ENCODE results near the gene TBC1D16.

TBC1D16 gene

DNA sequence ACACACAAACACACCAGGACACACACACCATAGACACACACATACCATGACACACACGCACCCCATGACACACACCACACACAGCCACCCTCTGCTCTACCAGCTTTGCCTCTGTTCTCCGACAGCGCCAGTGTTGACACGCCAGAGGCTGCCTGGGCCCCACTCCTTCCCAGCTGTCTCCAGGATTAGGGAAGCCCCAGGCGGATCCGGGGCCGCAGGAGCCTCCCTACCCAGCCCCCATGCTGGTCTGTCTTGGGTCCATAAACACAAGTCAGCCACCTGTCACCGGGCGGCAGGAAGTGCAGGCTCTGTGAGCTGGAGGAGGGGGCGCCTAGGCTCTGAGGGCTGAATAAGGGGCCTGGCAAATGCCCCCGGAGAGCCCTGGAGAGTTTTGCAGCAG lies 10.5 kb downstream of the TBC1D16 start:
- no peak for DNase-seq (ENCODE audit: low read depth in 2 of 2)

DNA sequence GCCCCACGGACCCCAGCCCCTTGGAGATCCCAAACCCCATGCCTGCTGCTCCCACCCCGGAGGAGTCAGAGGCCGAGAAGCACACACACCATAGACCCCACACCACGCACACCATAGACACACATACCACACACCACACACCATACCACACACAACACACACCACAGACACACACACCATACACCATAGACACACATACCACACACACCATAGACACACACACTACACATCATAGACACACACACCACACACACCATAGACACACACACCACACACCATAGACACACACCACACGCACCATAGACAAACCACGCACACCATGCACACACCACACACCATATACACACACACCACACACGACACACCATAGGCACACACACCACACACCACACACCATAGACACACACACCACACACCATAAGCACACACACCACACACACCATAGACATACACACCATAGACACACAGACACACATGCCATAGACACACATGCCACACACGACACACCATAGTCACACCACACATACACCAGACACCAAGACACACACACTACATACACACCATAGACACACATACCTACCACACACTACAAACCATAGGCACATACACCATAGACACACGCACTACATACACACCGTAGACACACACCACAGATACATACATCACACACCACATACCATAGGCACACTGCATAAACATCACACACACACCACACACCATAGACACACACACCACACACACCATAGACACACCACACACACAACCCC lies 11.3 kb downstream of the TBC1D16 start:
- DNase-seq (ENCODE audit: low read depth in 2 of 2) = no peak

DNA sequence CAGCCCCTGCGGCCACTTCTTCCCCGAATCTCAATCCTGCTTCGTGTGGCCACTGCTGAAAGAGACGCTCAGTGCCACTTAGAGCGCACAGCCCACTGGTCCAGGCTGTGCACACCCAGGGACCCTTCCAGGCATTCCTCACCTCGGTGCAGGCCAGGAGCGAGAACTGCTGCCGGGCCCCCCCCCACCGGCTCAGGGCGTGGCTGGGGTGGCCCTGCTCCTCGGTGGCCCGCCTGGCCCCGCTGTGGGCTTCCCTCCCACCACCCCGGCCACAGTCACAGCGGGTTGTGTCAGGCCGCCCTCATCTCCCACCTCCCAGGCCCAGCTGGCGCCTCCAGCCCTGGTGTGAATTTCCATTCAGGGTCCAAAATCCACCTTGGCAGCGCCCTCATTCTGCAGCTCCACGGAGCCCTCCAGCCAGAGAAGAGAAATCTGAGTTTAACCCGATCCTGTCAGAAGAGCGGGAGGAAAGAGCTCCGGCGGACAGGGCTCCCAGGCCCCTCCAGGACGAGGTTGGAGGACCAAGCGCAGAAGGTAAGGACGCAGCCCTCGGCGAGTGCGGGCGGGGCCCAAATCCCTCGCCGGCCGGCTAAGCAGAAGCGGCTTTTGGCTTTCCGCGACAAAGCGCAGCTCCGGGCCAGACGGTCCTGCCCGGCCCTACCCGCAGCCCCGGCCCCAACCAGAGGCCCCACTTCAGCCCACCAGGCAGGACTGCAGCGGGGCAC lies 12.0 kb downstream of the TBC1D16 start:
- DNase-seq (ENCODE audit: low read depth in 2 of 2) = no peak

DNA sequence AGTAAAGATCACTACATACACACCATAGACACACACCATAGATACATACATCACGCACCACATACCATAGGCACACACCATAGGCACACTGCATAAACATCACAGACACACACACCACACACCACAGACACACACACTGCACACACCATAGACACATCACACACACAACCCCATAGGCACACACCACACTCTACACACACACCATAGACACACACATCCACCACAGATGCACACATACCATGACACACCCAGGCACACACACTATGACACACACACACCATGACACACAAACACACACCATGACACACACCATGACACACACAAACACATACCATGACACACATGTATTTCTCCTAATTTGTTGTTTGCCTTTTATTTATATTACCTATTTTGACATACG lies 14.1 kb downstream of the TBC1D16 start:
- DNase-seq (ENCODE audit: low read depth in 2 of 2) = no peak

DNA sequence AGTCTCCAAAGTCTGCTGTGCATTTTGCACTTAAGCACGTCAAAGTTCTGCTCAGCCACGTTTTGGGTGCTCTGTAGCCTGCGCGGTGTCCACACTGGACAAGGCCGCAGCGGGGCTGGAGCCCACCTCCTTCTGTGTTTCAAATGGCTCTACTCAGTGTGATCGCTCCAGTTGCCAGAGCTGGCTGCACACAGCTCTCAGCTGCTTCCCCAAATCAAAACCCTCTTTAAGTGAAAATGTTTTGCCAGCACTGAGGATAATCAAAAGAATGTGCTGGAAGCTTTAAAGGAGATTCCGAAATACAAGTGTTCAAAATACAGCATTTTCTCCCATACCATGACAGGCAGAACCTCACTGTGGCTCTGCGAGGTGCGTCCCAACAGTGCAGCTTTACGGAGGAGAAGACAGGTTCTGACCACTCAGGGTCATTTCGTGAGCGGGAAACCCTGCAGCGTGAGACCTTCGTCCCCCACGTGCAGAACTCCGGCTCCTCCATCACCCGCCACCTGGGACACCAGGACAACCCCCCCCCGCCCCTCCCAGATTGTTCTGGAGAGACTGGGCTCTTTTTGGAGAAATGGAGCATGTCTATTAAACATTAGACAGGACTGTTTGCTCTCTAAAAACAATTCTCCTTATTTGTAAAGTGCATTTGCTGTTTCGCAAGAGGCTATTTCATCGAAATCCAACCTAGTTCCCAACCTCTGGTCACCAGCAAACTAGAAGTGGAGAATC lies 16.6 kb downstream of the TBC1D16 start:
- DNase-seq (ENCODE audit: low read depth in 2 of 2) = no peak

DNA sequence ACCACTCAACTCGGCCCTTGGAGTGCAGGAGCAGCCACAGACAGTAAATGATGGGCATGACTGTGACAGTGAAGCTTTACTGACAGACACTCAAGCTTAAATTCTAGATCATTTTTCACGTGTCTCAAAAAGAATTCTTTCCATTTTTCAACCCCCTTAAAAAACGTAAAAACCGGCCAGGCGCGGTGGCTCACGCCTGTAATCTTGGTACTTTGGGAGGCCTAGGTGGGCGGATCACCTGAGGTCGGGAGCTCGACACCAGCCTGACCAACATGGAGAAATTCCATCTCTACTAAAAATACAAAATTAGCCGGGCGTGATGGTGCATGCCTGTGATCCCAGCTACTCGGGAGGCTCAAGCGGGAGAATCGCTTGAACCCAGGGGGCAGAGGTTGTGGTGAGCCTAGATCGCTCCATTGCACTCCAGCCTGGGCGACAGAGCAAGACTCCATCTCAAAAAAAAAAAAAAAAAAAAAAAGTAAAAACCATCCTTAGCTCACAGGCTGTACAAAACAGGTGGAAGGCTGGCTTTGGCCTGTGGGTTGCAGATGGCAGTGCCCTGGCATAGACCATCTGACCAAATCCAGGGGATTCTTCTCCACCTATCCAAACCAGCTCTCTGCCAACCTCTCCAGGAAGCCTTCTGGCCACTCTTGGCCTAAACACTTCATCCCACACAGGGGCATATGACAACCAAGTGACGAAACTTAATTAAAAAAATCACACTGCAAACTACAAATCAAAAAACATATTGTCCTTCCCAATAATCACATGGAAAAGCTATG lies 18.3 kb downstream of the TBC1D16 start:
- no peak for DNase-seq (ENCODE audit: low read depth in 2 of 2)

DNA sequence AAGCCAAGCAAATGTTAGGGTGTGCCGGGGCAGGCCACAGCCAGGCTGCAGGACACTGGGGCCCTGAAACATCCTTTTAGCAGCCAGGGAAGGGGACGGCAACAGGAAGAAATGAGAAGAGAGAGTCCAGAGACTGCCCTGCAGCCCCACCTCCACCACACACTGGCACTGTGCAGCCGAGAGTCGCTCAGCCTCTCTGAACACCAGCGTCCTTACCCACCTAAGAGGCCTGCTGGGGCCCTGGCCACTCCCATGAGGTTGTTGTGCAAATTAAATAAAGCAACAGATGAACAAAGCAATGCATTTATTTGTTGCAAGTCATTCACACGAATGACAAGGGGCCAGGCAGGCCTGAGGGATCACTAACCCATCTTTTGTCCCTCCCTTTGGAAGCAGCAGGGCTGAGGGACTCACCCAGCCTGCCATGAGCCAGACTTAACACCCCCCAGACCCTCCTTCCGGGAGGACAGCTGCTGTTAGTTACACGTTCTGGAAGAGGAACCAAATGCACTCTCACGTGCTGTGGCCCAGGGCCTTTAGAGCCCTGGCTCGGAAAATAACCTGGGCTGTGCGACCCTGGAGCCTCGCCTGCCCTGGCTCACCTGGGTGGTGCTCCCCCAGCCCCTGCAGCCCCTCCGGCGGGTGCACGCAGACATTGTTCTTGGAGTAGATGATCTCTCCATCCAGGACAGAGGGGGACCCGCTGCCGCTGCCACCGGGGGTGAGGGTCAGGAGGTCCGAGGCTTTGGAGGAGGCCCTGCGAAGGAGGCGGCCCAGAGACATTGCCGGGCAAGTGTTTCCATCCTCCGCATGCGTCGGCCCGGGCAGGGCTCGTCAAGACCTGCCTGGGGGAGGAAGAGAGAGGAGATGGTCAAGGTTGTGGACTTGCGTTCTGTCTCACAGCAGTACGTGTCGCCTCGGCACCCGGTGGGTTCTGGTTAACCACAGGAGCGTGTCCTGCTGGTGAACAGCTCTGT lies 22.6 kb downstream of the TBC1D16 start:
- DNase-seq (ENCODE audit: low read depth in 2 of 2) = no peak

DNA sequence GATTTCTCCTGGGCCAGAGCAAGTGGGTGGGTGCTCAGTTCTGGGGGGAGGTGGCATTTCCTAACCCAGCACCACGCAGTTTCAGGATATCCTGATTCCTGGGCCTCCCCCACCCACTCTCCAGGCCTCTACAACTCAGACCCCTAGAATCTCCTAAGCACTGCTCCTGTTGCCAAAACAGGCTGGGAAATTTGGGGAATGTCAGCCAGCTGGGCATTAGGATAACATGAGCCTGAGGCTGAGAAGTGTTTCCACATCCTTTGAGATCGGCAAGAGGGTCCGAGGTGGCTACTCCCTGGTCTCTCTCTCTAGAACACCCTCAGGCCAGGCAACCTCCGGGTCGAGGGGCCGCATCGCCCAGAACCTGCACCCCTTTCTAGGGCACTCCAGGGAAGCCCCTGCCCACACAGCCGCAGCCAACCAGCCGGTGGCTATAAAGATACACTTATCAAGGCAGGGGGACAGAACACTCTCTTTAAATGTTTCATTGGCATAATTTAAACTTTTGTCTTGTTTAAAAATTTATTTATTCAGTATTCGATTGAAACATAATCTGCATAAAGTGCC lies 23.6 kb downstream of the TBC1D16 start:
- no peak for DNase-seq (ENCODE audit: low read depth in 2 of 2)

DNA sequence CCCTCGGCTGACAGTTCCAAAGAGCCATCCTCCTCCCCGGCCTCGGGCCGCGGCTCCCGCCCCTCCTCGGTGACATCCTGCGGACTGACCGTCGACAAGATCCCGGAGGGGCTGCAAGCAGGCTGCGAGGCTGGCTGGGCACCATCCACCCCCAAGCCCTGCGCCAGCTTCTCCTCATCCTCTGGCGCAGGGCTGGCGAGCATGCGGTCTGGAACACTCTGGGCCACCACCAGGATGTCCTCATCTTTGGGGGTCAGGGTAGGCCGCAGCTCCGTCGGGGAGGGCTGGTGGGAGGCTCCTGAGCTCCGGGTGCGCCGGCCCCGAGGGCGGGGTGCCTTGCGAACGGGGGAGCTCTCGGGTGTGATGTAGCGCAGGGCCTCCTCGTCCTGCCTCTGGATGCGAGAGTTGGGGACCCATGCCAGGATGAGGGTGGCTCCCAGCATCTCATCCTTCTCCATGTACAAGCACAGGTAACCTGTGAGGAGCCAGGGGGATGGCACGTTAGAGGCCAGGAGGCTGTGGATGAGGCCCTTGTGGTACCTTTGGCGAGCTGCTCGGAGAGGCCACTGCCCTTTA lies 25.3 kb downstream of the TBC1D16 start:
- DNase-seq (ENCODE audit: low read depth in 2 of 2) = no peak

DNA sequence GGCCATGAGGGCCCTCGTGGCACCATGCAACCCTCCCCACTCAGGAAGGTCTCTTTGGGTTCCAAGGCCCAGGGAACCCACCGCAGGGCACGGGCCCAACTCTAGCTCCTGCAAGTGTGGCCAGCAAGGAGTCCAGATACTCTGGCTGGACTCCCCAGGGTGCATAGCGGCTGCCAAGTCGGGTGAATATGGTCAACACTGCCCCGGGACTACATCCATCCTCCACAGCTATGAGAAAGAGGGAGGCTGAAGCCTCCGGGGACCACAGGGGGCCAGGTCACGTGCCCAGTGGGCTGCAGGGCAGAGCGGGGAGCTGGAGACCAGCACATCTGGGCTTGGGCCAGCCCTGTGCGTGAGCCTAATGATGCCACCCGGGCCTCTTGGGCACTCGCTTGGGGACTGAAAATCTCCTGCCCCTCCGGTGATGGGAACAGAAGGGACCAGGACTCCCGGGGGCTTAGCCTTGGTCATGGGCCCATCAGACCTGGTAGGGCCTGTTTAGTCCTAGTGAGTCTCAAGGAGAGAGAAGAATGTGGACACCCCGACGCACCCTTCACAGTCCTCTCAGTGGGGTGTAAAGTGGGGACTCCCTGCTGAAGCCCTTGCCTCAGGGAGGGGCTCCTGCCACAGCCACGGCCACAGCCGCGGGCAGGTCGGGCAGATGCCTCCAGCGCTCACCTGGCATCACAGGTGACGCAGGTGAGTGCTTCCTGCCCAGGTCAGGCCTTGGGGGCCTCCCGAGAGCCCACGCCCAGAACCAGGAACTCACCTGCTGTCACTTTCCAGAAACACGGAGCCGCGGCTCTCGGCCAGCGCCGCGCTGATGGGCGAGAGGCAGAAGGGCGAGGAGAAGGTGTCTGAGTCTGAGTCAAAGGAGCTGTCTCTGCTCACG lies 26.0 kb downstream of the TBC1D16 start:
- no peak for DNase-seq (ENCODE audit: low read depth in 2 of 2)

DNA sequence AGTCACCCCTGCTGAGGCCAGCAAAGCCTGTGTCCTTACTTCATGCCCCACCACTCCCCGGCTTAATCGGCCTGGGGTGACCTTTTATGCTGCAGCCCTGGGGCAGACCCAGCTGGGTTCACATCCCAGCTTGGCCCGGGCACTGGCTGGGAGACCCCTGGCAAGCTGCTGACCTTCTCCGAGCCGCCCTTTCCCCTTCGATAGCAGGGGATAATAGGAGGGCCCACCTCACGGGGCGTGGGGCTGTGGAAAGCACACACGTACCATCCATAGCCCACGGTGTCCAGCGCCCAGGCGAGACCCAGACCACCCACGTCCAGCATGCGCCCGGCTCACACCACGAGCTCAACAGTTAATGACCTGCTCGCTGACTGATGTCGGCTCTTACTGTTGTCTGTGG lies 26.8 kb downstream of the TBC1D16 start:
- DNase-seq (ENCODE audit: low read depth in 2 of 2) = no peak

DNA sequence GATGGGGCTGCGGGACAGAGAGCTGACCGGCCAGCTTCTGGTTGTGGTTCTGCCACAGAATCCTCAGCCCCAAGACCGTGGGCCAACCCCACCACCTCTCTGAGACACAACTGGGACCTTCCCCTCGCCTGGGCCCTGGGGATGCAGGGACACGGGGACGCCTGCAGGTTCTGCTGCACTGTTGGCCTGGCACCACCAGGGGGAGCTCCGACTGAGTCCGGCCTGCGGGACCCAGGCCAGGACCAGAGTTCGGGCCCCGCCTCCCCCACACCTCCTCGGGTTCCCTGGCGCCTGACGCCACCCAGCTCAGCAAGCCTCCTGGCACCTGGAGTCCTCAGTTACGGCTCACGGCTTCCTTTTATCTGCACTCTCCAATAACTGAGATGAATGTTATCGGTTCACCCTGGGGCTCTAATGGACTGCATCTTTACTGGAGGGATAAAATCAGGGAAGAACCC lies 27.3 kb downstream of the TBC1D16 start:
- DNase-seq (ENCODE audit: low read depth in 2 of 2) = peak; percentile 46 to 55

DNA sequence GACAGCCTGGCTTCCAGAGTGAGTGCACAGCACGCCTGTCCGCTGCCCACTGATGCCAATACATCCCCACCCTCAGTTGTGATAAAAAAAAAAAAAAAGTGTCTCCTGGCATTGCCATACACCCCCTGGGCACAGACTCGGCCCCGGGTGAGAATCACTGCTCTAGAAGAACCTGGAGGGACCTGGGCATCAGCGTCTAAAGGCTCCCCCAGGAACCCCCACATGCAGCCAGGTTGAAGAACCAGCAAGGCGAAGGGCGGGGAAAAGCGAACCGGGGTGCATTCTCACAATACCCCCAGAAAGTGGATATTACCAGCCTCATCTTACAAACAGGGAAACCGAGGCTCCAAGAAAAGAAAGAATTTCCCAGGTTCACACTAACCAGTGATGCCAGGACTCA lies 27.7 kb downstream of the TBC1D16 start:
- no peak for DNase-seq (ENCODE audit: low read depth in 2 of 2)

DNA sequence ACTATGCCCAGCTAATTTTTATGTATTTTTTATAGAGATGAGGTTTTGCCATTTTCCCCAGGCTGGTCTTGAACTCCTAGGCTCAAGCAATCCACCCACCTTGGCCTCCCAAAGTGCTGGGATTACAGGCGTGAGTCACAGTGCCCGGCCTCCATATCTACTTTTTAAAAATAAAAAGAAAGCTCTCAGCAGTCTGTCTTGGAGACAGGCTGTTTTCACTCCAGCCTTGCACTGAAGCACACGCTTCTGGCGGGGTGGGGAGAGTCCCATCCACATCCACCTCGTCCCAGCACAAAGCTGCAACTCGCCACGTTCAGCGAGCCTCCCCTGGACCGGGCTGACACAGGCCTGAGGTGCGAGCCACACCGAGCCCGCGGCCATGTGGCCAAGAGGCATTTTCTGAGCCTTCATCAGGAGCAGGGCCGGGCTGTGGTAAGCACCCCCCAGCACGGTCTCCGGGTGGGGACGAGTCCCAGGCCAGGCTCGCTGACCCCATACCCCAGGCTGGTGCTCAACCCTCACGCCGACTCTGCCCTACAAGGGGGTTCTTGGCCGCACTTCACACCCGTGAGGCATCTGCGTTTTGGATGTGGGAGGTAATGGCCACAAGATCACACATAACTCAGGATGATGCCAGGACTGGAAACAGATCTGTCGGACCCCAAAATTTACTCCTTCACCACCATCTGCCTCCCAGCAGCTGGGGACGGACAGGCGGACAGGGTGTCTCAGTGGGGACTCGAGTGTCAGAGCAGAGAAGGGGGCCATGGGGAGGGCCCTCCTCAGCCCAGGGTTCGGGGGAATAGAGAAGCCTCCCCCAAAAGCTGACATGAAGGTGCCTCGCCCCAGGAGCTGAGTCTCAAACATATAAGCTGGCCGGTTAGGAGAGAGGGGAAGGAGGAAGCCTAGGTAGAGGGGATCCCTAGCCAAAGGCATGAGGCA lies 28.6 kb downstream of the TBC1D16 start:
- no peak for DNase-seq (ENCODE audit: low read depth in 2 of 2)

DNA sequence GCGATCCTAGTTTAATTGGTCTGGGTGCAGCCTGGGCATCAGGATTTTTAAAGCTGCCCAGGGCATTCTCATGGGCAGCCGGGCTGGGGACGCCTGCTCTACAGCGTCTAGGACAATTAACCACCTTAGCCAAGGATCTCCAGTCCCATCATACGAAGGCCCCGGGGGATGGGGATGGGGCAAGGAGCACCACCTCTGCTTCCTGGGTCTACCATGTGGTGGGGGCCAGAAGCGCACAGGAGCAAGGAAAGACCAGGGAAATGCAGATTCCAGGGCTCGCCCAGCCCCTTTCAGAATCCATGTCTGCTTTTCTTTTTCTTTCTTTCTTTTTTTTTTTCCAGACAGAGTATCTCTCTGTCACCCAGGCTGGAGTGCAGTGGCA lies 29.3 kb downstream of the TBC1D16 start:
- DNase-seq (ENCODE audit: low read depth in 2 of 2) = no peak

DNA sequence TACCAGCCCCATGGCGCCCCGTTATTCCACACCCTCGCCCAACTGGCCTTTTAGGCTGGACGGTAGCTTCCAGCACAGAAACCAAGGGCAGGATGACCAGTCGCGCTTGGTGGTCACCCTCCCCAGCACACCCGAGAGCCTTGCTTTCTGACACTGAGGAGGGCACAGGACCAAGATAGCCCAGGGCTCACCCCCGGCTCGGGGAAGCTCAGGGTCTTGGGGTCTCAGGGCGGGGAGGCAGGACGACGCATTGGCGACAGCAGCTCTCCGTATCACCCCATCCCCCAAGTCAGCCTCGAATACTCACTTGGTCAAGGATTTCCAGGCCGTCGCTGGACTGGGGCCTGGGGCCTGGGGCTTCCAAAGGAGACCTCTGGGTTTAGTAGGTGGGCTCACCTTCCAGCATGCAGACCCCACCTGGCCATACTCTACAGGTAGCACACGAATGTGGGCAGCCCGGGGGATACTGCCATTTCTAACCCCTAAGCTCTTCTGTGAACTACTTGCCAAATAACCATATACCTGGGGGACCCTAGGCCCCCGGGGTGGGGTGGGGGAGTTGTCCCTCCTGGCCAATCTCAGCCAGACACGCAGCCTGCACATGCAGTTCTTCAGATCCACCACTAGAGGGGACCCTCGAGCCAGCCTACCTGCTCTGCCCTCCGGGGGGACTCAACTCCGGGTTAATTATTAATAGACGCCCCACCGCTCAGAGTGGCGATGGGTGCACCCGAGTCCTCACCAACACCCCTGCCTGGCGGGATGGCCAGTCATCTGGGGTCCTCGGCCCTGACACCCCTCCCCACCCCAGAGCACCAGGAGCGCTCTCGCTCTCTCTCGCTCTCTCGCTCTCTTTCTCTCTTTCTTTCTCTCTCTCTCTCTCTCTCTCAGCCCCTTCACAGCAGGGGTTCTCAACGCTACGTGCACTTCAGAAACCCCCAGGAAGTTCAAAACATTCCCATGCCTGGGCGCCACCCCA lies 30.0 kb downstream of the TBC1D16 start:
- peak in 1 of 2 donors; percentile 24 for DNase-seq (ENCODE audit: low read depth in 2 of 2)

DNA sequence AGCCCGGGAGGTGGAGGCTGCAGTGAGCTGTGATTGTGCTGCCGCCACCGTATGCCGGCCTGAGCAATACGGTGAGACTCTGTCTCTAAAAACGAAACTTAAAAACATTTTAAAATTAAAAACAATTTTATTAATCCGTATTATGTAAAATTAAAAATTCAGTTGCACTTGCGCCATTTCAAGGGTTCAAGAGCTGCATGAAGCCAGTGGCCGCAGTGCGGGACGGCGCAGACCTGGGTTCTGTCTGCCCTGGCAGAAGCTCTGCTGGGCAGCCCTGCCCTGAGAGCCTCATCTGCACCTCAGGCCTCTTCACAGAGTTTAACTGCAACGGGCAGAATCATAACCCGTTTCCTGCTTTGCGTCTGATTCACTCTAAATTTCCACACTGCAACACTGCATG lies 31.7 kb downstream of the TBC1D16 start:
- DNase-seq (ENCODE audit: low read depth in 2 of 2) = no peak

Measured in stimulated activated CD8-positive, alpha-beta memory T cell treated with anti-CD3 and anti-CD28 coated beads, Interleukin-7, amount 100 ng/mL, for 4 hours (primary cell).